ENCODE measurements around the gene NSUN4.
"Not testable (repeated sequence)": the region's sequence is repeated elsewhere in the genome, so short reads cannot be mapped to it uniquely, and the experiment has no call there.

NSUN4 gene

DNA sequence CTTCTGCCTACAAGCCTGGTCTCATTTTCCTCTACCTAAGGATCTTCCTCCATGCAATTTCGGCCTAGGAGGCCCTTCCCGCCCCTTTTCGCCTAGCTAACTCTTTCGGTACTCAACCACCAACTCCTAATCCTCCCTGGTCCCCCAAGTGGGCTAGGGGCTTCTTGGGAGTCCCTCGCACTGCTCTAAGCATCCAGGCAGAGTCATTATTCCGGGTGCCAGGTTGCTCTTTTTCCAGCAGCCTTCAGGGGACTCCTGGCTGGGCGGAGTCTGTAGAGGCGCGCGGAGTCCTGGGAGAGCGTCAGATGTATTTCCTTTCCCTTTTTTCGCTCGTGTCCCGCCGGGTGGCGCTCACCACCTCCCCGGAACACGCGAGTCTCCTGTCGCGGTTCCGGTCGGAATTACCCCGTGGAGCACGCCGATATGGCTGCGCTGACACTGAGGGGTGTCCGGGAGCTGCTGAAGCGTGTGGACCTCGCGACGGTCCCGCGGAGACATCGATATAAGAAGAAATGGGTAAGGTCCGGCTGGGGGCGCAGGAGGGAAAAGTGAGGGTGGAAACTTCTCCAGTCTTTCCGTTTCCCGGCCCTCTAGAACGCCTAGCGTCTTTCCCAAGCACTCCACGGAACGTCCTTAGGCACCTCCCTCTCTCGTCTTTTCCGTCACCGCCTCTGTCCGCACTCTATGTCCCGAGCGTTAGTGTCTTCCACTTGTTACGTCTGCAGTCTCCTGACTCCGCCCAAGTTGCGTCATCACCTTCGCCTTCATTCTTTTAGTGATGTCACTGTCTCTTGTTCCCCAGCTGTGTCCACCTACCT lies at the start of gene NSUN4:
TSS of gene NSUN4 (plus strand) at position 404 of the 818 bp plus-strand sequence. CDS start at position 424, 20 bp downstream.
- DNase-seq (ENCODE audit: low spot score), result peak; percentile 95

DNA sequence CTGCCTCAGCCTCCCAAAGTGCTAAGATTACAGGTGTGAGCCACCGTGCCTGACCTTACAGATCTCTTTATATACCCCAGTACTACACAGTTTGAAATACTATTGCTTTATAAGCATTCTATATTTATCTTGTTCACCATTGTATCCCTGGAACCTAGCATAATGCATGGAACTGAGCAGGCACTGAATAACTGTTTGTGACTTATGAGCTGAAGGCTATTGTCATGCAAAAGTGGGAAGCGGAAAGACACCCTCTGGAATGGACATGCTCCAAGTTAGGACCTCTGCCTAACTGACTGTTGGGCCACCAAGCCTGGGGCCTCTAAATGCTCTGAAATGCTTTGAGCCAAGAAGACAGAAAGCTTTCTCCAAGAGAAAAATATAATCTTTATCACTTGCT lies 45.3 kb upstream of the NSUN4 start:
- DNase-seq (ENCODE audit: low spot score), result no peak

DNA sequence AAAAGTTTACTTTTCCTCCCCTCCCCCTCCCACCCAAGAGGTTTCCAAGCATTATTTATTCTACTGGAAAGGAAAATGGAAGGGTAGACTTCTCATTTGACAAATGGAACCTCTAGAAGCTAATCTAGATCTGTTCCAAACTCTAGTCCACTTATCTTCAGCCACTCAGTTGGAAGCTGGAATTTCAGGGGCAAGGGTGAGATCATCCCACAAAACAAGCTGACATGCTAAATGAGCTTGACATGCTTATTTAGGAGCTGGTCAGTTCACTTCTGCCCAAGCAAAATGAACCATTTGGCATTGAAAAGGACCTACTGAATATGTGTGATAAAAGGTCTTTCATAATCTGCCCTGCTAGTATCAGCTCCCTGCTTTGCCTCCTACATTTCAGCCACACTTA lies 42.2 kb upstream of the NSUN4 start:
- no peak for DNase-seq (ENCODE audit: low spot score)

DNA sequence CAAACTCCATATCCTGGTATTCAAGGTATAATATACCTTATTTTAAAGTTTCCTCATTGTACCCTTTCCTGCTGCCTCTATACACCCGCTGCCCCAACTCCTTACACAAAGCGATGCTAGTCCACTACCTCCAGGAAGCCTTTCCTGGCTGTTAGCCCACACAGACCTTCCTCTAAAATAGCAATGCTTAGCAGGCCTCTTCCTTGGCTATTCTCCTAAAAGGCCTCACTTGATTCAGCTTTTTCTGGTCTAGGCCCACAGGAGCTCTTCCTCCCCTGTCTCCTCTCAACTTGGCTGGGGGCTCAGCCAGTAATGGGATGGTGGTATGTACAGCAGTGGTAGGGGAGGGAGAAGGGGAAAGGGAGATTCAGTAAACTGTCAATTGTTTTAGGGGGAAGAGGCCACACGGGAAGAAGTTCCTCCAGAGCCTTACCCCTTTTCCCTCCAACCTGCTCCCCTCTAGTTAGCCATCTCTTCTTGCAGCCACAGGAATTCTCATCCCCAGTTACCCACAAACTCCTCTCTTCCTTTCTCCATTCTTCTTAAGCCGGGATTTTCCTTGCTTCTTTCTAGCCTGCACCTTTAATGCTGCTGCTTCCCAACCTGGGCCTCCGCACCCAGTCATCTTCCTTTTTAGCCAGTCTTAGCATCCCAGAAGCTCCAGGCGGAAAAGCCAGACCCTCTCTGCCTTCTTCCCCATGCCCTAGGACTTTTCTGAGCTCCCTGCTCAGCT lies 39.8 kb upstream of the NSUN4 start:
- DNase-seq (ENCODE audit: low spot score), result no peak

DNA sequence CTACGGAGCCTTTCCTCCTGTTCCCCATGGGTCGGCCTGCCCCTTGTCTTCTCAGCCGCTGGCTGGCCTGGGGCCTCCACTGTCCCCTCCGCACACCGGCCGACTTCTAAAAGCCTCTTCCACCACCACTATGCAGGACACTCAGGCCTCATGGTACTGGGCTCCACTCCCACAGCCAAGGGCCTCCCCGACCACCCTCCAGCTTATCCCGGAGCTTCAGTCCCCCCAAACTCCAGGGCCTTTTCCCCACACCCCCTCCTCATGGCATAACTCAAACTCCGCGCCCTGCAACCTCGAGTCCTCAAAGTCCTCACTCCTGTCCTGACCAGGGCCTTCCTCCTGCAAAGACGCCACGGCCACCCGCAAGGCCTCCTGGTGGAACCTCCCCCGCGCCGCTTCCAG lies 39.2 kb upstream of the NSUN4 start:
- DNase-seq (ENCODE audit: low spot score), result peak; percentile 45

DNA sequence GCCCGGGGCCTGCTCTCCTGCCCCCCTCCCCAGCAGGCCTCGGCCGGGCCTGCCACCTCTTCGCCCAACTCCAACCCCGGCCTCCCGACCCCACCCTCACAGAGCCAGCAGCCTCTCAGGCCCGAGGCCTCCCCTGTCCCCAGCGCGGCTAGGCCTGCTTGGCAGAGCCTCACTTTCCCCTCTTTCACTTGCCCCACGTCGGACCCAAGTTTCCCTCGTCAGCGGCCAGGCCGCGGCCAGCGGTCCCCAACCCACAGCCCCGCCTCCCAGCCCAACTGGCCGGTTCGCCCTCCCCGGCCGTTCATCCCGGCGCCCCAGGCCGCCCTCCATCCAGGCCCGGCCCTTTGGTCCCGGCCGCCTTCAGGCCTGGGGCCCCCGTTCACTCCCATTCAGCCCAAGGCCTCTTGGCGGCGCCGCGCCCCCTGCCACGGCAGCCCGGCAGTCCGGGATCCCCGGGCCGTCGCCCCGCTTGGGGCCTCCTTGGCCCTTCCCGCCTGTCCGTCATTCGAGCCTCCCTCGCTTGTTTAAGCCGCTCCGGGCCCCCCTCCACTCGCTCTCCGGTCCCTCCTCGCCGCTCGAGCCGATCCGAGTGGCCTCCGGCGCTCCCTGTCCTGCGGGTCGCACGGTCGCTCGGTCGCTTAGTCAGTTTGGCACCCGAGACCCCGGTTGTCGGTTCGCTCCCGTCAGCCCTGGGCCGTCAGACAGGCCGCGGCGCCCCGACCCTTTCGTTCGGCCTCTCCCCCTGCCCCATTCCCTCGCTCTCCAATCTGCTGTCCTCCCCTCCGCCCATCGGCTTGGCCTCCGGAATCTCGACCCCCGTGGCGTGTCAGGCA lies 38.6 kb upstream of the NSUN4 start:
- peak; percentile 53 for DNase-seq (ENCODE audit: low spot score)

DNA sequence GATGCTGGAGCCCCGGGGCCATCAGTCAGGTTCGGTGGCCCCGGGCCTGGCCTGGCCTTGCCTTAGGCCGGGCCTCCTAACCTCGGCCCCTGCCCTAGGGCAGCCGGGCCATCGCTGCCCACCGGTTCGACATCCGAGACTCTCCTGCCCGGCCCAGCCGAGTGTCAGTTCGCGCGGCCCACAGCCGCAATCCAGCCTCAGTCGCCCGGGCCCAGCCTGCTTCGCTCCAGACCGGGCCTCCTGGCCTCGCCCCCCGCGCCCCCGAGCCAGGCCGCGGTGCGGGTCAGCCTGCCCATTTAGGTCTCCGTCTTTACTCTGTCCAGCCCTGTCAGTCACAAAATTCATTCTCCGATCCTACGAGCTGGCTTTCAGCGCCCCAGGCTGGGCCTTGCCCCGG lies 38.0 kb upstream of the NSUN4 start:
- peak; percentile 30 for DNase-seq (ENCODE audit: low spot score)

DNA sequence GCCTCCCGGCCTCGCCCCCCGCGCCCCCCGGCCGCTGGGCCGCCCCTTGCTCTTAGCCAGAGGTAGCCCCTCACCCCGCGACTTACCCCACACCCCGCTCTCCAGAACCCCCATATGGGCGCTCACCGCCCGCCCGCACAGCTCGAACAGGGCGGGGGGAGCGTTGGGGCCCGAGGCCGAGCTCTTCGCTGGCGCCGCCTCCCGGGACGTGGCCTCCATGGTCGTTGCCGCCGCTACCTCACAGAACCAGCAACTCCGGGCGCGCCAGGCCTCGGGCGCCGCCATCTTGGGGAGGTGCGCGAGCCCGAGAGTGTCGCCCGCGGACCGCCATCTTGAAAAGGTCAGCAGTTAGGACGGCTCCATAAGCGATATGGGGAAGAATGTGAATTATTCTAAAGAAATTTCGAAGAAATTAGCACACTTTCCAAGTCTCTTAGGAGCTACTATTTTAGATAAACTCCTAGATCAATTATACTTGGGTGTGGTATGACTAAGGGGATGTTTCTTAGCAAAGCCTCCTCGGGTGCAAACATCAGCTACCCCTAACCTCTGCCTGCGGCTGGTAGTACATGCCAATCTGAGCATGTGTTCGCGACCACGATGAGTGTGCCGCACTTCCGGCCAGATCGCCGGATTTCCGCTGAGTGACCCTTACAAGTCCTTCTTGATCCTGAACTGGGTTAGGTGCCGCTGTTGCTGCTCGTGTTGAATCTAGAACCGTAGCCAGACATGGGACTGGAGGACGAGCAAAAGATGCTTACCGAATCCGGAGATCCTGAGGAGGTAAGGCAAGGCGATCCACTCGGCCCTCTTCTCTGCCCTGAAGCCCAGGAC lies 37.4 kb upstream of the NSUN4 start, which contains the start of the genes LRRC41 and UQCRH:
TSS of gene LRRC41 (minus strand) at position 579 of the 834 bp plus-strand sequence. CDS start at position 285, 294 bp downstream.
TSS of gene UQCRH (plus strand) at position 661 of the 834 bp plus-strand sequence. CDS start at position 730, 69 bp downstream.
- DNase-seq (ENCODE audit: low spot score), result peak; percentile 94

DNA sequence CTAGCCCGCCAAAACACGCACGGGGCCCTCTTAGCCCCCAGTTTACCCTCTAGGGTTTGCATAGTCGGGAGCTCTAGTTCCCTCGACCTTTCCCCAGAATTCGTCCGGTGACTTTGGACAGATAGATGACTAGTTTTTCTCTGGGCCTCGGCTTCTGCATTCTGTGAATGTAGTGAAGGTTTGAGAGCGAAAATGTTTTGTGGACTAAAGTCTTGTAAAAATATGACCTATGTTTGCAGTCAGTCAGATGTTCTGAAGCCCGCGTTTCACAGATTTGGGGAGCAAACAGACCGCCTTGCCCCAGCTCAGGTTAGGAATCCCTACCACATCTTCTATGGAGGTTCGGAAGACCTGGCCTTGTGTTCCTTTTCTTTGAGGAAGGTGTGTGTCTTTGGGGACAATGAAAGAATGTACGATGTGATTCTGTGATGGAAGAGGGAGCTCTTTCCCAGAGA lies 36.7 kb upstream of the NSUN4 start:
- no peak for DNase-seq (ENCODE audit: low spot score)

DNA sequence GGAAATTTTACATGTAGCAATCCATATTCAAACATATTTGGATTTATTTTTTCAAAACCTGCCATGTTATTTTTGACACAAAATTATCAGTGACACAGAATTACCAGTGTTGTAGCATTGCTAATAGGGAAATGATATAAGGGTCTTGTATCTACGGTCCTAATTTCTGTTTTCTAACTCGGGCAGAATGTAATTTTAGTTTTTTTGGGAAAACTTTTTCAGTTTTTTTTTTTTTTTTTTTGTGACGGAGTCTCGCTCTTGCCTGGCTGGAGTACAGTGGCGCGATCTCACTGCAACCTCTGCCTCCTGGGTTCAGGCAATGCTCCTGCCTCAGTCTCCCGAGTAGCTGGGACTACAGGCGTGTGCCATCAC lies 34.5 kb upstream of the NSUN4 start:
- DNase-seq (ENCODE audit: low spot score), result no peak

DNA sequence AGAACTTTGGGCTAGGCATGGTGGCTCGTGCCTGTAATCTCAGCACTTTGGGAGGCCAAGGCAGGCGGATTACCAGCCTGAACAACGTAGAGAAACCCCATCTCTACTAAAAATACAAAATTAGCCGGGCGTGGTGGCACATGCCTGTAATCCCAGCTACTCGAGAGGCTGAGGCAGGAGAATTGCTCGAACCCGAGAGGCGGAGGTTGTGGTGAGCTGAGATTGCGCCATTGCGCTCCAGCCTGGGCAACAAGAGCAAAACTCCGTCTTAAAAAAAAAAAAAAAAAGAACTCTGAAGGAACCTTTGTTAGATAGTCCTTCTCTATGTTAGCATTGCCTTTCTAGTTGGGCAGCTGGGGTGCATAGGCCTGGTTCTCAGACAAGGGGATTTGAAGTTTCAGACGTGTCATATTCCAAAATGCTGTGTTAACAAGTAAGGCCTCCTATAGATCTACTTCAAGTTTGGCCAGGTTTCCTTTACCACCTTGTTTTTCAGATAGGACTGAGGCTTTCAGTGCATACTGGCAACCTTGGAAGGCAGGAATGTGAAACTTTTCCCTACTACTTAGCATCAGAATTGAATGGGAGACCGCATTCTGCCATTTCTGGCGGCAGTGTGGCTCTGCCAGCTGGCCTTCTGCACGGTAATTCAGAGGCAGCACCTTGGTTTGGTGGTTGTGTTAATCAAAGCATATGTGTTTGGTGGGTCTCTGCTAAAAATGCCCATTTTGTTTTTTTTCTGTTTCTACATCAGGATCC lies 31.0 kb upstream of the NSUN4 start:
- no peak for DNase-seq (ENCODE audit: low spot score)

DNA sequence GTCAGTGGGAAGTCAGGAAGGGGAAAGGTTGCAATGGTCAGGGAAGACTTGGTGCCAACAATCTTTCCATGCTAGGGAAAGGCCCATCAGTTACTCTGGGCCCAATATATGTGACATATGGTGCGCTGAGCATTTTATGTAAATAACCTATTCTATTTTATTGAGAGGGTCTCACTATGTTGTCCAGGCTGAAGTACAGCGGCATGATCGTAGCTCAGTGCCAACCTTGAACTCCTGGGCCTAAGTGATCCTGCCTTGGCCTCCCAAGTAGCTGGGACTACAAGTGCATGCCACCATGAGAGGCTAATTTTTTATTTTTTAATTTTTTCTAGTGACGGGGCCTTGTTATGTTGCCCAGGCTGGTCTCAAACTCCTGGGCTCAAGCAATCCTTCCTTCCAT lies 30.3 kb upstream of the NSUN4 start:
- no peak for DNase-seq (ENCODE audit: low spot score)

DNA sequence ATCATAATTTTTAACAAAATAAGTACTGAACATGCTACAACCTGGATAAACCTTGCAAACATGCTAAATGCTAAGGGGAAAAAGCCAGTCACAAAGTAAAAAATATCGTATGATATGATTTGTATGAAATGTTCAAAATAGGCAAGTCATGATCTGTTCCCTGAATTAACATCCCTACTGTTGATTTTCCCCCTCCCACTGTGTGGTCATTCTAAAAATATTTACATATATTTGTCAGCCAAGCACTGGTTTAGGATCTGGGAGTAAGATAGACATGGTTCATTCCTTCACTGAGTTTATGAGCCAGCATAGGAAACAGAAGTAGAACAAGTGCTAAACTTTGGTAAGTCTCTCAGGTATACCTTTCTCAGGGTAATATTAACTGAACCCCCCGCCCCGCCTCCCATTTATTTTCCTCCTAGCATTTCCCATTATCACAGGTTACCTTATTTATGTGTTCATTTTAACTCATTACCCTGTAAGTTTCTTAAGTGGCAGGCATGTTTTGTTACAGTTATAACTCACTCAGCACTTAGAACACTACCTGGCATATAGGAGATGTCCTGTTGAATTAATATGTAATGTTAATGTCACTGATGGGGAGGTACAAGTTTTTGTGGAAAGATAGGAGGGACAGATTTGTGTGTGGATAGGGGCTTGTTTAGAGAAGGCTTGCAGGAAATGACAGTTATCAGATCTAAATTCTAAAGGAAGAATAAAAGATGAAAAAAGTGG lies 24.8 kb upstream of the NSUN4 start:
- peak; percentile 39 for DNase-seq (ENCODE audit: low spot score)

DNA sequence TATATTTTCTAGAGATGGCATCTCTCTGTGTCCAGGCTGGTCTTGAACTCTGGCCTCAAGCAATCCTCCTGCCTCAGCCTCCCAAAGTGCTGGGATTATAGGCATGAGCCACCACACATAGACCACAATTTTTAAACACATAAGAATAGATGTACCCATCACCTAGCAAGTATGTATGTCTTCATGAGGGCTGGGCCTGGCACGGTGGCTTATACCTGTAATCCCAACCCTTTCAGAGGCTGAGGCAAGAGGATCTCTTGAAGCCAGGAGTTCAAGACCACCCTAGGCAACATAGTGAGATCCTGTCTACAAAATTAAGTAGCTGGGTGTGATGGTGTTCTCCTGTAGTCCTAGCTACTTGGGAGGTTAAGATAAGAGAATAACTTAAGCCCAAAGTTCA lies 23.3 kb upstream of the NSUN4 start:
- DNase-seq (ENCODE audit: low spot score), result no peak

DNA sequence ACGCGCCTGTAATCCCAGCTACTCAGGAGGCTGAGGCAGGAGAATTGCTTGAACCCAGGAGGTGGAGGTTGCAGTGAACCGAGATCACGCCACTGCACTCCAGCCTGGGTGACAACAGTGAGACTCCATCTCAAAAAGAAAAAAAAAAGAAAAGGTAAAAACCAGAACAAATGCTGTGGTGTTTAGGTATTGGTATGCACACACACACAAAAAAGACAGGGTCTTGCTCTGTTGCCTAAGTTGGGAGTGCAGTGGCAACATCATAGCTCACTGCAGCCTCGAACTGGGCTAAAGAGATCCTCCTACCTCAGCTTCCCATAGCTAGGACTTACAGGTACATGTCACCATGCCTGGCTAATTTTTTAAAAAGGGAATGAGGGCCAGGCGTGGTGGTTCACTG lies 21.3 kb upstream of the NSUN4 start:
- not testable (repeated sequence) for DNase-seq (ENCODE audit: low spot score)

DNA sequence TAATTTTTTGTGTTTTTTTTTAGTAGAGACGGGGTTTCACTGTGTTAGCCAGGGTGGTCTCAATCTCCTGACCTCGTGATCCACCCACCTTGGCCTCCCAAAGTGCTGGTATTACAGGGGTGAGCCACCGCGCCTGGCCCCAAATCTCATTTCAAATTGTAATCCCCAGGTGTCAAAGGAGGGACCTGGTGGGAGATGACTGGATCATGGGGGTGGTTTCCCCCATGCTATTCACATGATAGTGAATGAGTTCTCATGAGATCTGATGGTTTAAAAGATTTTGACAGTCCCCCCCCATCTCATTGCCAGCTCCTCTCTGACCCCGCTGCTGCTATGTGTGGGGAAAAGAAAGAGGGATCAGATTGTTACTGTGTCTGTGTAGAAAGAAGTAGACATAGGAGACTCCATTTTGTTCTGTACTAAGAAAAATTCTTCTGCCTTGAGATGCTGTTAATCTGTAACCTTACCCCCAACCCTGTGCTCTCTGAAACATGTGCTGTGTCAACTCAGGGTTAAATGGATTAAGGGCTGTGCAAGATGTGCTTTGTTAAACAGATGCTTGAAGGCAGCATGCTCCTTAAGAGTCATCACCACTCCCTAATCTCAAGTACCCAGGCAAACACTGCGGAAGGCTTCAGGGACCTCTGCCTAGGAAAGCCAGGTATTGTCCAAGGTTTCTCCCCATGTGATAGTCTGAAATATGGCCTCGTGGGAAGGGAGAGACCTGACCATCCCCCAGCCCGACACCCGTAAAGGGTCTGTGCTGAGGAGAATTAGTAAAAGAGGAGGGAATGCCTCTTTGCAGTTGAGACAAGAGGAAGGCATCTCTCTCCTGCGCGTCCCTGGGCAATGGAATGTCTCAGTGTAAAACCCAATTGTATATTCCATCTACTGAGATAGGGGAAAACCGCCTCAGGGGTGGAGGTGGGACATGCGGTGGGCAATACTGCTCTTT lies 20.4 kb upstream of the NSUN4 start:
- DNase-seq (ENCODE audit: low spot score), result not testable (repeated sequence)

DNA sequence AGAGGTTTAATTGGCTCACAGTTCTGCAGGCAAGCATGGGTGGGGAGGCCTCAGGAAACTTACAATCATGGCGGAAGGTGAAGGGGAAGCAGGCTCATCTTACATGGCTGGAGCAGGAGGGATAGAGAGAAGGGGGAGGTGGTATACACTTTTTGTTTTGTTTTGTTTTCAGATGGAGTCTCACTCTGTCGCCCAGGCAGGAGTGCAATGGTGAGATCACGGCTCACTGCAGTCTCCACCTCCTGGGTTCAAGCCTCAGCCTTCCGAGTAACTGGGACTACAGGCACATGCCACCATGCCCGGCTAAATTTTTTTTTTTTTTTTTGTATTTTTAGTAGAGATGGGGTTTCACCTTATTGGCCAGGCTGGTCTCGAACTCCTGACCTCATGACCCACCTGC lies 18.4 kb upstream of the NSUN4 start:
- DNase-seq (ENCODE audit: low spot score), result not testable (repeated sequence)

DNA sequence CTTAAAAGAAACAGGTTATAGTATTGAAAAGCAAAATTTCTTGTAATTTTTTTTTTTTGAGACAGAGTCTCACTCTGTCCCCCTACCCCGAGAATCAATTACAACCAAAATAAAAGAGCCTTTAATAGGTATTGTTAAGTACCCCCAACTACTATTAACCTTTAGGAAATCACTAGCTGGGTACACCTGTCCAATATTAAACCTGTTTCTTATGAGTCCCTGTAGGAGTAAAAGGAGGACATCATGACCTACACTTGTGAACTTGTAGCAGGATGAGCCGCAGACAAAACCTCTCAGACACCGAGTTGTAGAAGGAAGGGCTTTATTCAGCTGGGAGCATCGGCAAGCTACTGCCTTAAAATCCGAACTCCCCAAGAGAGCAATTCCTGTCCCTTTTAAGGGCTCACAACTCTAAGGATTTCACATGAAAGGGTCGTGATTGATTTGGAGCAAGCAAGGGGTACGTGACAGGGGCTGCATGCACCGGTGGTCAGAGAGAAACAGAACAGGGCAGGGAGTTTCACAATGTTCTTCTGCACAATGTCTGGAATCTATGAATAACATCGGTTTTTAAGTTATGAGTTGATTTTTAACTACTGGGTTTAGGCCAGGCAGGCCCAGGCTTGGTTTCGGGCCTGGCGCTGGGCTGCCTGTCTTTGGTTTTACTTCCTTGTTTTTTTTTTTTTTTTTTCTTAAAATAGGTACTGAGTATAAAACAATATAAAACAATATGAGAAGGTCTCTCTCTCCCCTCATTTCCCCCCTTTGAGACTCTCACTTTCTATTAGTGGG lies 15.1 kb upstream of the NSUN4 start:
- not testable (repeated sequence) for DNase-seq (ENCODE audit: low spot score)
